PC-3 (cell line): ENCODE results near the gene ZMIZ1. TPM values are rescaled to one million over a fixed set of nuclear protein-coding genes. Genes with fewer than 3 reads are reported as not detected.
"Not testable (repeated sequence)": the region's sequence is repeated elsewhere in the genome, so short reads cannot be mapped to it uniquely, and the experiment has no call there.

ENCODE experiments used
- ATAC-seq: fragments of 200-7000 bp; cut with Tn5 transposase; 2 replicates; pipeline ENCODE4 v1.9.1; 2020; ENCODE audit warnings: mild to moderate bottlenecking, moderate library complexity
- BruUV-seq: library from RNA; stranded (reverse); fragments of 400-500 nt; replicated peaks from 2 replicates; lab custom pipeline; 2021; lab: Mats Ljungman, UMichigan
- CTCF ChIA-PET: fragments of 300-600 bp; sonication (Branson Sonifier 250); formaldehyde crosslinking; loops from one replicate; lab custom pipeline; 2022; ENCODE audit warnings: antibody characterized with exemption; lab: Charles Lee
- POLR2A ChIA-PET: fragments of 300-600 bp; sonication (Branson Sonifier 250); formaldehyde crosslinking; loops from one replicate; lab custom pipeline; 2022; ENCODE audit warnings: antibody characterized with exemption; ENCODE audit not compliant: unreplicated experiment; lab: Charles Lee
- DNase-seq: peaks from one replicate; pipeline ENCODE4 v3.0.0-alpha.2; 2015
- H2AFZ ChIP-seq: fragments of 300-600 bp; sonication (generic); 2 replicates; pipeline ENCODE4 v1.6.0; 2016; ENCODE audit warnings: antibody characterized with exemption, low read length
- H3F3A ChIP-seq: fragments of 300-600 bp; sonication (generic); one replicate; pipeline ENCODE4 v1.6.0; 2017; ENCODE audit warnings: antibody characterized with exemption, low read length, control low read depth, mild to moderate bottlenecking; ENCODE audit not compliant: unreplicated experiment
- H3K27ac ChIP-seq: fragments of 300-600 bp; sonication (generic); 2 replicates; pipeline ENCODE4 v1.5.1; 2016; ENCODE audit warnings: mild to moderate bottlenecking, low read length
- H3K27me3 ChIP-seq: fragments of 300-600 bp; sonication (generic); 2 replicates; pipeline ENCODE4 v1.6.1; 2016; ENCODE audit warnings: low read length, mixed read lengths
- H3K36me3 ChIP-seq: fragments of 300-600 bp; sonication (generic); 2 replicates; pipeline ENCODE4 v1.6.1; 2016; ENCODE audit warnings: low read depth, mixed run types, low read length, mixed read lengths
- H3K4me1 ChIP-seq: fragments of 300-600 bp; sonication (generic); 2 replicates; pipeline ENCODE4 v1.5.1; 2016; ENCODE audit warnings: low read length; ENCODE audit not compliant: insufficient read depth
- H3K4me2 ChIP-seq: fragments of 300-600 bp; sonication (generic); 2 replicates; pipeline ENCODE4 v1.6.0; 2016; ENCODE audit warnings: low read length
- H3K4me3 ChIP-seq: fragments of 300-600 bp; sonication (generic); 2 replicates; pipeline ENCODE4 v1.5.1; 2016; ENCODE audit warnings: mild to moderate bottlenecking, low read length, mixed read lengths
- H3K79me2 ChIP-seq: fragments of 300-600 bp; sonication (generic); 2 replicates; pipeline ENCODE4 v1.6.1; 2017; ENCODE audit warnings: low read length, mixed read lengths
- H3K9ac ChIP-seq: fragments of 300-600 bp; sonication (generic); 2 replicates; pipeline ENCODE4 v1.6.0; 2016; ENCODE audit warnings: mild to moderate bottlenecking, low read length
- H3K9me2 ChIP-seq: fragments of 300-600 bp; sonication (generic); replicated peaks from 2 replicates; pipeline ENCODE4 v1.6.1; 2016; ENCODE audit warnings: mixed run types, low read length, mixed read lengths
- H3K9me3 ChIP-seq: fragments of 300-600 bp; sonication (generic); 2 replicates; pipeline ENCODE4 v1.6.1; 2016; ENCODE audit warnings: low read length, mixed read lengths
- H4K20me1 ChIP-seq: fragments of 300-600 bp; sonication (generic); 2 replicates; pipeline ENCODE4 v1.6.1; 2016; ENCODE audit warnings: low read length, mixed read lengths
- CTCF ChIP-seq: fragments of 300-600 bp; sonication (generic); conservative IDR thresholded peaks from 2 replicates; pipeline ENCODE4 v1.5.1; 2017; ENCODE audit warnings: antibody characterized with exemption, low read depth, mild to moderate bottlenecking, low read length
- EZH2 ChIP-seq: fragments of 300-600 bp; sonication (generic); IDR thresholded peaks from one replicate; pipeline ENCODE4 v1.6.1; 2017; ENCODE audit warnings: antibody characterized with exemption, mild to moderate bottlenecking, low read length; ENCODE audit not compliant: unreplicated experiment
- EZH2phosphoT487 ChIP-seq: fragments of 300-600 bp; sonication (generic); IDR thresholded peaks from 2 replicates; pipeline ENCODE4 v1.6.1; 2018; ENCODE audit warnings: mild to moderate bottlenecking, antibody characterized with exemption, low read length, borderline replicate concordance
- intact Hi-C: fragments of 100-400 bp; cut with micrococcal nuclease; formaldehyde crosslinking; loops from 2 replicates; pipeline ENCODE4 v1.9.0; 2023
- total RNA-seq: library from RNA; depleted of rRNA; stranded (reverse); fragments of >200 nt; gene quantifications from 2 replicates; pipeline ENCODE4 v1.2.3, GENCODE V29; 2014

The ZMIZ1 gene
- total RNA-seq, 1 experiment from 2014 or later: 55.4 TPM

GRCh38 chr10:79031723-79032122 lies 37.0 kb upstream of the ZMIZ1 start:
- no peak overlapping the region for H2AFZ ChIP-seq
- TF ChIP-seq CTCF: no peak
- TF ChIP-seq EZH2phosphoT487: no peak
- TF ChIP-seq EZH2: no peak
- intact Hi-C loops: no loop called here
- ChIA-PET CTCF (no interaction called here), POLR2A (no interaction called here)
- H3K4me1 ChIP-seq: no peaks in the 10 kb centered on the region
- no peak overlapping the region for H3K4me2 ChIP-seq
- no peak overlapping the region for H3K9ac ChIP-seq
- no peak for ATAC-seq
- H3K27me3 ChIP-seq: peaks cover 54% of the 10 kb centered on the region
- no peaks in the 10 kb centered on the region for H3K36me3 ChIP-seq
- H3F3A ChIP-seq: no peaks in the 10 kb centered on the region
- BruUV-seq: no TSS peak
- no peaks in the 10 kb centered on the region for H4K20me1 ChIP-seq
- H3K4me3 ChIP-seq: no peak overlapping the region
- DNase-seq: no peak
- H3K27ac ChIP-seq: no peak overlapping the region
- no peaks in the 10 kb centered on the region for H3K9me3 ChIP-seq
- no peaks in the 10 kb centered on the region for H3K79me2 ChIP-seq
- no peaks in the 10 kb centered on the region for H3K9me2 ChIP-seq

GRCh38 chr10:79034271-79034876 lies 34.4 kb upstream of the ZMIZ1 start:
- Histone ChIP-seq H3K9me2 (no peaks in the 10 kb centered on the region), H3K36me3 (no peaks in the 10 kb centered on the region), H3K4me1 (no peaks in the 10 kb centered on the region), H3K4me2 (no peak overlapping the region), H3F3A (no peaks in the 10 kb centered on the region), H4K20me1 (no peaks in the 10 kb centered on the region), H3K9ac (no peak overlapping the region), H3K27me3 (peaks cover 55% of the 10 kb centered on the region), H3K9me3 (no peaks in the 10 kb centered on the region), H3K79me2 (no peaks in the 10 kb centered on the region), H3K4me3 (no peak overlapping the region), H3K27ac (no peak overlapping the region), H2AFZ (no peak overlapping the region)
- DNase-seq: no peak
- no peak for ATAC-seq
- TF ChIP-seq EZH2: no peak
- TF ChIP-seq EZH2phosphoT487: no peak
- TF ChIP-seq CTCF: no peak
- intact Hi-C loops: no loop called here
- POLR2A ChIA-PET: interaction anchor here (0.6 kb wide), 1 partner anchor 49 kb away, joined by 3 read pairs; no protein-coding TSS in a partner anchor
- BruUV-seq: no TSS peak
- CTCF ChIA-PET: no interaction called here

- H4K20me1 ChIP-seq, H3K9ac ChIP-seq, ATAC-seq, DNase-seq, H3K4me2 ChIP-seq, H3K4me1 ChIP-seq, H3K4me3 ChIP-seq, H3K36me3 ChIP-seq, intact Hi-C loops, H3K9me2 ChIP-seq, H3F3A ChIP-seq, H3K9me3 ChIP-seq, H3K27ac ChIP-seq, H2AFZ ChIP-seq, BruUV-seq, H3K79me2 ChIP-seq: not testable (repeated sequence)
- H3K27me3 ChIP-seq: peaks cover 54% of the 10 kb centered on the region
- ChIA-PET POLR2A (interaction anchor here (0.7 kb wide), 1 partner anchor 71 kb away, joined by 4 read pairs; no protein-coding TSS in a partner anchor), CTCF (interaction anchor here (0.6 kb wide), 1 partner anchor 31 kb away, joined by 3 read pairs; no protein-coding TSS in a partner anchor)
These were observed 32.4 kb upstream of the ZMIZ1 start for GRCh38 chr10:79036416-79036815.
